A204.1 (cell line): ENCODE data around the gene LMO7.

Source experiments
- FAIRE-seq: peaks from 2 replicates; lab custom pipeline; 2012; peaks lifted over from hg19 to GRCh38; lab: Jason Lieb, UNC

LMO7 gene

DNA sequence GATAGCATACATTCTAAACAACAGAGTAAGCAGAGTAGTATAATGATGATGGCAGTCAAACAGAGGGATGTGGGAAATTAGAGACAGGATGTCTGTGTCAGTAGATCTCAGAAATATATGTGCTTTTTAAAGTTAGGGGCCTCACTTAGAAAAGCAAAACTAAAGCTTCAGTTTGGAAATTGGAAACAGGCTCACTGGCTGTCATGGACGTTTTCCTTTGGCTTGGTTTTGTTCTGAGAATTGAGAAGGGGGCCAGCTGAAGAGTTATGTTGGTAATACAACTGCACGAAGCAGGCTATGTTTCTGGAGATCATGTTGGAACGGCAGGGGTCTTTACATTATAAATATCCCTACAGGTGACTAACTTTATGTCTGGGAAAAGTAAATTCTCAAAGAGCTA, 261.3 kb downstream of the LMO7 start:
- FAIRE-seq: no peak

GRCh38 chr13:75901501-75901900, 265.4 kb downstream of the LMO7 start:
- no peak for FAIRE-seq

DNA sequence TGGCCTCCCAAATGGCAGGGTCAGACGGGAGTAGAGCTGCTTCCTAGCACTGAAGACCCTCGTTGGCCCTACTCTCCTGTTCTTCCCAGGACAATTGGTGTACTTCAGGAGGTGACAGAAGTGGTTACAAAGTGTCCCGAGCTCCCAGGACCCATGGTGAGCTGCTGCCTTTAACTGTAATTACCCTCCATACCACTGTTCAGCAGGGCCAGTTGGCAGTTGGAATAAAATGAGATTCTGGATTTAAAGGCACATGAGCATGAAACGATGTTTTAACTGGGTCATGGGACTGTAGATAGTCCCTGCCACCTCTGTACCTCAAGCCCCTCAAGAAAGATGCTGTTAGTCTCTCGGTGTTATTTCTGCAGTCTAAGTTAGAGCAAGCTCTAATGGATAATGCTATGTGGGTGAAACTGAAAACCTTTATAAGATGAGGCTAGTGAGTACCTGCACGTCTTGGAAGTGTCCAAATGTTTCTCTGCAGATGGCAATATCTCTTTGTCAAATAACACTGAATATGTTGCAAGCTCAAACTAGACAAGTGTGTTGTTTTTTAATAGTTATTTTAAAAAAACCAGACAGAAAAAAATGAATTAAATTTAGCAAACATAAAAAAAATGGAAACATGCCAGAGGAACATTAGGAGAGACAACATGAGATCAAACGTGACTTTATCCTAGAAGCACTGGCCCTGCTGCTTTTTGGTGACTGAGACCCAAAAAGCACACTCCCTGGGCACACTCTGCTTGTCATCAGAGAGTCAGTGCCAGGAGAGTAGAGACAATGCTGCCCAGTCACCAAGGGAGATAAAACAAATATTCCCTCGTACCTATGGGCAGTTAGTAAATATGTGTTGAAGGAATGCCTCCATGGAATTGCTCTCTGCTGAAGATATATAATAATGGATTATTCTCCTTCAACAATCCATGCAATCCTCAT, 266.3 kb downstream of the LMO7 start:
- no peak for FAIRE-seq

DNA sequence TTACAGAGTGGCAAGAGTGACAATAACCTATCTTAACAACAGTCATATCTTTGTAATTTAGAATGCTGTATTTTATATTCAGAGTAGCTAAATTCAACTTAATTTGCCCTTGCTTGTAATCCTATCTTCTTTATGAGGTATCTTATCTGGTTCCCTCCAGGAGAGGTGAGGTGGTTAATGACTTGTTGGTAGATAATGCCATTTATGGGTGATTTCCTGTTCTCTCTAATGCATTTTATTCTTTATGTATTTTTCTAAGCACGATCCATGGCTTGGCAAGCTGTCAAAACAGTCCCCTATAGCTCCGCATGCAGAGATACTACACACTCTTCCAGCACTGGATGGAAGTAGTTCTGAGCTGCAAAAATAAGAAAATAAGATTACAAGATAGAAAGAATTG, 267.9 kb downstream of the LMO7 start:
- FAIRE-seq: no peak

DNA sequence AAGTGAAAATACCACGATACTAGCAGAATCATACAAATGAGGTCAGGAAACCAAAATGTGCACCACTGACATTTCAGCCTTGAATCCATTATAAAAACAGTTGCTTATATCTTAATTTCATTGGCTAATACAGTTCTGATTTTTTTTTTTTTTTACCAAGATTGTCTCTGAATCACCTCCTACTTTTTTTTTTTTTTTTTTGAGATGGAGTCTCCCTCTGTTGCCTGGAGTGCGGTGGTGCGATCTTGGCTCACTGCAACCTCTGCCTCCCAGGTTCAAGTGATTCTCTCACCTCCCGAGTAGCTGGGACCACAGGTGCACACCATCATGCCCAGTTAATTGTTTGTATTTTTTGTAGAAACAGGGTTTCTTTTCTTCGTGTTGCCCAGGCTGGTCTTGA, 270.2 kb downstream of the LMO7 start:
- no peak for FAIRE-seq

DNA sequence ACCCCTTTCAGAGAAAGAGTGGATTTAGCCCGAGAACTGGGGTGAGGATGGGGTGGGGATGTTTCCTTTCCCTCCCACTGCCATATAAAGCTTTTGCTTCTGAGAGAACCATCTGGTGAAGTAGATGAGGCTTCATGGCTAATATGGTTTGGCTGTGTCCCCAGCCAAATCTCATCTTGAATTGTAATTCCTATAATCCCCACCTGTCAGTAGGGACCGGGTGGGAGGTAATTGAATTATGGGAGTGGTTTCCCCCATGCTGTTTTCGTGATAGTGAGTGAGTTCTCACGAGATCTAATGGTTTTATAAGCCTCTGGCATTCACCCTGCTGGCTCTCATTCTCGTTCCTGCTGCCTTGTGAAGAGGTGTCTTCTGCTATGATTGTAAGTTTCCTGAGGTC, 270.9 kb downstream of the LMO7 start:
- no peak for FAIRE-seq

DNA sequence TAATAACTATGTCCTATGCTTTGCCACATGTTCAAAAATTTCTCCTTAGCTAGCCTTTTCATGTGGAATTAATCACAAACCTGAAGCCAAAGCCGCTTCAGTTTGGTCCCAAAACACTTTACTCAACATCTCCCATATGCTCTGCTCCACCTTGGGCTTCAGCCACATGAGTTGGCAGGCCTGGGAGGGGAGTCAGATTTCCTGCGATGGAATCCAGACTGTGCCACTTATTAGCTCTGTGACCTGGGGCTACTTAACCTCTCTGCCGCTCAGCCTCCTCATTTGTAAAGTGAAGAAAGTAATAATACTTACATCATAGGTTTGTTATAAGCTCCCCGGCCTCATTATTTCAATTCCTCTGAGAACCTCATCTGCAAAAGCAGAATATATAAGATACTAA, 272.0 kb downstream of the LMO7 start:
- FAIRE-seq: no peak
